Hepatocyte (in vitro differentiated cells): ENCODE results near the gene PSMD7. TPM values are rescaled to one million over a fixed set of nuclear protein-coding genes. Genes with fewer than 3 reads are reported as not detected.
A peak's percentile ranks its signal among the peaks of the same experiment; 100 is the strongest.

Experiments used
- DNase-seq: peaks from one replicate; pipeline ENCODE4 v3.0.0-alpha.2; 2016; ENCODE audit warnings: low spot score
- H2AFZ ChIP-seq: fragments of 200-600 bp; sonication (generic); 2 replicates; pipeline ENCODE4 v1.6.0; 2016; ENCODE audit warnings: antibody characterized with exemption, mild to moderate bottlenecking
- H3K27ac ChIP-seq: fragments of 200-600 bp; sonication (generic); 2 replicates; pipeline ENCODE4 v1.5.1; 2016; ENCODE audit warnings: mild to moderate bottlenecking
- H3K27me3 ChIP-seq: fragments of 200-600 bp; sonication (generic); 2 replicates; pipeline ENCODE4 v1.6.1; 2016
- H3K36me3 ChIP-seq: fragments of 200-600 bp; sonication (generic); replicated peaks from 2 replicates; pipeline ENCODE4 v1.5.1; 2016; ENCODE audit warnings: low read depth; ENCODE audit not compliant: insufficient read depth
- H3K4me1 ChIP-seq: fragments of 200-600 bp; sonication (generic); 2 replicates; pipeline ENCODE4 v1.5.1; 2016; ENCODE audit warnings: mild to moderate bottlenecking, moderate library complexity; ENCODE audit not compliant: insufficient read depth
- H3K4me2 ChIP-seq: fragments of 200-600 bp; sonication (generic); 2 replicates; pipeline ENCODE4 v1.6.0; 2016
- H3K4me3 ChIP-seq: fragments of 200-600 bp; sonication (generic); 2 replicates; pipeline ENCODE4 v1.5.1; 2016; ENCODE audit warnings: mild to moderate bottlenecking
- H3K79me2 ChIP-seq: fragments of 200-600 bp; sonication (generic); 2 replicates; pipeline ENCODE4 v1.6.0; 2017; ENCODE audit warnings: mild to moderate bottlenecking
- H3K9me2 ChIP-seq: fragments of 200-600 bp; sonication (generic); replicated peaks from 2 replicates; pipeline ENCODE4 v1.6.0; 2017; ENCODE audit warnings: mild to moderate bottlenecking; ENCODE audit not compliant: insufficient read depth
- H3K9me3 ChIP-seq: fragments of 200-600 bp; sonication (generic); 2 replicates; pipeline ENCODE4 v1.5.1; 2016; ENCODE audit warnings: low read depth, mild to moderate bottlenecking
- H4K20me1 ChIP-seq: fragments of 200-600 bp; sonication (generic); 2 replicates; pipeline ENCODE4 v1.6.0; 2016; ENCODE audit warnings: mild to moderate bottlenecking; ENCODE audit not compliant: insufficient read depth, poor library complexity, severe bottlenecking
- CTCF ChIP-seq: fragments of 200-600 bp; sonication (generic); IDR thresholded peaks from 2 replicates; pipeline ENCODE4 v1.5.1; 2016; ENCODE audit warnings: antibody characterized with exemption, mild to moderate bottlenecking; ENCODE audit not compliant: poor library complexity
- EZH2 ChIP-seq: fragments of 200-600 bp; sonication (generic); IDR thresholded peaks from 2 replicates; pipeline ENCODE4 v1.6.1; 2016; ENCODE audit warnings: antibody characterized with exemption, mild to moderate bottlenecking, borderline replicate concordance
- EZH2phosphoT487 ChIP-seq: fragments of 200-600 bp; sonication (generic); IDR thresholded peaks from one replicate; pipeline ENCODE4 v1.6.1; 2018; ENCODE audit warnings: antibody characterized with exemption, mild to moderate bottlenecking, low read depth, moderate library complexity; ENCODE audit not compliant: unreplicated experiment, severe bottlenecking
- WGBS: methylation state at CpG from one replicate; pipeline ENCODE4 v1.1.6; 2016; ENCODE audit warnings: low lambda C conversion rate; ENCODE audit errors: missing lambda C conversion rate; 5-methylcytosine and 5-hydroxymethylcytosine counted together
- polyA plus RNA-seq: library from polyadenylated mRNA; unstranded; fragments of >200 nt; fragmentation: Nextera tagmentation; extraction: Ambion mirVana; gene quantifications from 2 replicates; pipeline ENCODE4 v1.2.1, GENCODE V29; 2016
- total RNA-seq: library from RNA; depleted of rRNA; stranded (reverse); fragments of >200 nt; gene quantifications from 2 replicates; pipeline ENCODE4 v1.2.3, GENCODE V29; 2014

PSMD7 gene
- total RNA-seq (84.8 and 98.2 TPM in 2 replicates), polyA plus RNA-seq (134 and 147 TPM in 2 replicates)

GRCh38 chr16:74296432-74297144 lies at the start of gene PSMD7:
Gene PSMD7, plus strand, starts transcription at chr16:74296814. Its CDS starts 101 bp downstream, at chr16:74296915.
- H3K9me3 ChIP-seq = no peaks in the 10 kb centered on the region
- H3K4me1 ChIP-seq = peaks cover 5% of the 10 kb centered on the region
- H3K9me2 ChIP-seq = no peaks in the 10 kb centered on the region
- no peaks in the 10 kb centered on the region for H3K27me3 ChIP-seq
- H3K36me3 ChIP-seq = no peaks in the 10 kb centered on the region
- TF ChIP-seq EZH2phosphoT487 (no peak), CTCF (no peak), EZH2 (no peak)
- H3K79me2 ChIP-seq = peaks cover 51% of the 10 kb centered on the region
- H3K27ac ChIP-seq = peak within 1 kb of the TSS; percentile 93
- H3K4me2 ChIP-seq = peak within 1 kb of the TSS; percentile 83
- H3K4me3 ChIP-seq = peak within 1 kb of the TSS; percentile 84
- DNase-seq = peak; percentile 95
- 2% methylated on average over 58 of the region's 60 CpGs for WGBS
- H4K20me1 ChIP-seq = peaks cover 11% of the 10 kb centered on the region
- peak within 1 kb of the TSS; percentile 95 for H2AFZ ChIP-seq

DNA sequence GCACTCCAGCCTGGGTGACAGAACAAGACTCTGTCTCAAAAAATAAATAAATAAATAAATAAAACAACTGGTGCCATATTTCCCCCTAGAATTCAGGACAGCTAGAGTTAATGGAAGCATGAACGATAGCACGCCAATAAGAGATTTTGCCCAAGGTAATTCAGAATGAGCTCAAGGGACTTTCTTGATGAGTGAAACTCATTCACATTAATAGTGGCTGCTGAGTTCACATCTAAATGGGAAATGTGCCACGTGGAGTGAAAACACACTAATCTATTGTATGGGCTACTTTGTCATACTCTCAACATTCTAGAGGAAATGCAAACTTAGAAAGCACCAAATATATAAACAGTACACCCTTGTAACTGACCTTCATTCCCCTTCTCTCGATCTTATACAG lies 47.4 kb upstream of the PSMD7 start:
- Histone ChIP-seq H3K4me1 (no peaks in the 10 kb centered on the region), H2AFZ (no peak overlapping the region), H3K27ac (no peak overlapping the region), H4K20me1 (no peaks in the 10 kb centered on the region), H3K79me2 (no peaks in the 10 kb centered on the region), H3K36me3 (no peaks in the 10 kb centered on the region), H3K9me2 (no peaks in the 10 kb centered on the region), H3K4me2 (no peak overlapping the region), H3K9me3 (no peaks in the 10 kb centered on the region), H3K27me3 (no peaks in the 10 kb centered on the region), H3K4me3 (no peak overlapping the region)
- 85% methylated on average over 4 of the region's 4 CpGs for WGBS
- TF ChIP-seq EZH2phosphoT487 (no peak), CTCF (no peak), EZH2 (no peak)
- no peak for DNase-seq

- WGBS = 90% methylated on average over 1 of the region's 1 CpG
Measured at GRCh38 chr16:74249846-74250245, 46.8 kb upstream of the PSMD7 start.

More at GRCh38 chr16:74249846-74250245, 46.8 kb upstream of the PSMD7 start:
- TF ChIP-seq EZH2phosphoT487 (no peak), CTCF (no peak), EZH2 (no peak)
- DNase-seq = no peak
- Histone ChIP-seq H2AFZ (no peak overlapping the region), H3K4me3 (no peak overlapping the region), H4K20me1 (no peaks in the 10 kb centered on the region), H3K27me3 (no peaks in the 10 kb centered on the region), H3K4me2 (no peak overlapping the region), H3K9me2 (no peaks in the 10 kb centered on the region), H3K27ac (no peak overlapping the region), H3K79me2 (no peaks in the 10 kb centered on the region), H3K9me3 (no peaks in the 10 kb centered on the region), H3K4me1 (no peaks in the 10 kb centered on the region), H3K36me3 (no peaks in the 10 kb centered on the region)
